SH-SY5Y (cell line): ENCODE data around the gene LRRFIP2.

Experiments used
- GATA2 ChIP-seq: IDR thresholded peaks from 2 replicates; pipeline ENCODE4 v1.6.1; 2011; ENCODE audit warnings: mild to moderate bottlenecking, low read depth, low read length
- GATA3 ChIP-seq: IDR thresholded peaks from 2 replicates; pipeline ENCODE4 v1.6.1; 2011; ENCODE audit warnings: low read depth, mild to moderate bottlenecking, low read length, moderate library complexity

DNA sequence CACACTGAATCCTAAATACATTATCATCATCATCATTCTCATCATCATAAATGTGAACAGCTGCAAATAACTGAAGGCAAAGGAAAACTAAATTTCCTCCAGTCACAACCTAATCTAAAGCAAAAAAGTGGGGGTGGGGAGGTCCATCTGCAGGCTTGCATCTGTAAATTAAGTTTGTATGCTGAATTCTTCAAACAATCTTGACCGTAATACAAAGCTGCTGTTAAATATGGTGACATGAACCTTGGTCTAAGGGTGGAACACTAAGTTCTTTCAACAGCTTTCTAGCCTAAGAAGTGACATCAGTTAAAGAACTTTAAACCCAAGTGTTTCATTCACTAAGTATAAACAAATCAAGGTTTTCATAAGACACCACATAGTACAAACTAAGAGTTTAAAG lies 4.3 kb downstream of the LRRFIP2 start:
- no peak for TF ChIP-seq GATA2
- TF ChIP-seq GATA3, result no peak
